SK-N-SH (cell line): ENCODE measurements around the gene NT5DC3. TPM values are rescaled to one million over a fixed set of nuclear protein-coding genes. Genes with fewer than 3 reads are reported as not detected.

Experiments
- CTCF ChIA-PET: fragments of 300-600, 350-600 bp; formaldehyde crosslinking; extraction: SDS; loops from one replicate; lab custom pipeline; 2021; lab: Yijun Ruan, JAX
- POLR2A ChIA-PET: fragments of 350-600 bp; sonication (Branson Sonifier 250); formaldehyde crosslinking; extraction: SDS; loops from one replicate; lab custom pipeline; 2020; ENCODE audit warnings: antibody characterized with exemption, inconsistent platforms; lab: Yijun Ruan, JAX
- DNase-seq: peaks from one replicate; pipeline ENCODE4 v3.0.0; 2012
- H2AFZ ChIP-seq: fragments of 200-600 bp; sonication (generic); 2 replicates; pipeline ENCODE4 v1.8.1; 2016; ENCODE audit warnings: antibody characterized with exemption, mild to moderate bottlenecking, low read depth
- H3F3A ChIP-seq: fragments of 200-600 bp; sonication (generic); replicated peaks from 2 replicates; pipeline ENCODE3; 2016; ENCODE audit warnings: antibody characterized with exemption, mild to moderate bottlenecking; ENCODE audit not compliant: insufficient read depth
- H3K27ac ChIP-seq, 2 experiments: fragments of 200-500 bp in 1 of 2; fragments of 200-600 bp in 1 of 2; sonication (Bioruptor generic) in 1 of 2; sonication (generic), shearing (Covaris generic) in 1 of 2; 2 replicates each; pipeline versions ENCODE4 v1.5.1 to v1.6.1; 2014 to 2016; ENCODE audit warnings: low read depth in 2 of 2, inconsistent platforms in 1 of 2, low read length in 1 of 2, mild to moderate bottlenecking in 1 of 2, mixed read lengths in 1 of 2
- H3K27me3 ChIP-seq: fragments of 200-600 bp; sonication (generic), shearing (Covaris generic); 2 replicates; pipeline ENCODE4 v1.6.1; 2016; ENCODE audit warnings: mixed run types; ENCODE audit not compliant: insufficient read depth
- H3K36me3 ChIP-seq, 2 experiments: fragments of 200-500 bp in 1 of 2; fragments of 200-600 bp in 1 of 2; sonication (Bioruptor generic) in 1 of 2; sonication (generic) in 1 of 2; replicated peaks in 1 of 2; 2 replicates each; pipeline versions ENCODE3 to v1.5.1; 2014 to 2016; ENCODE audit warnings: low read length in 1 of 2, mild to moderate bottlenecking in 1 of 2; ENCODE audit not compliant: insufficient read depth in 2 of 2, control insufficient read depth in 1 of 2
- H3K4me1 ChIP-seq, 2 experiments: fragments of 200-500 bp in 1 of 2; fragments of 200-600 bp in 1 of 2; sonication (Bioruptor generic) in 1 of 2; sonication (generic), shearing (Covaris generic) in 1 of 2; 2 replicates each; pipeline versions ENCODE4 v1.5.1 to v1.6.1; 2014 to 2016; ENCODE audit warnings: low read depth in 1 of 2, low read length in 1 of 2, mixed run types in 1 of 2; ENCODE audit not compliant: insufficient read depth in 2 of 2, control insufficient read depth in 1 of 2
- H3K4me2 ChIP-seq: fragments of 200-600 bp; sonication (generic), shearing (Covaris generic); 2 replicates; pipeline ENCODE4 v1.6.1; 2017; ENCODE audit warnings: mixed run types
- H3K4me3 ChIP-seq, 2 experiments: fragments of 200-500 bp in 1 of 2; fragments of 200-600 bp in 1 of 2; sonication (Bioruptor generic) in 1 of 2; sonication (generic), shearing (Covaris generic) in 1 of 2; 2 replicates each; pipeline versions ENCODE4 v1.5.1 to v1.8.1; 2014 to 2016; ENCODE audit warnings: low read depth in 2 of 2, inconsistent platforms in 1 of 2, low read length in 1 of 2, mild to moderate bottlenecking in 1 of 2, mixed read lengths in 1 of 2, moderate library complexity in 1 of 2
- H3K79me2 ChIP-seq: fragments of 200-600 bp; sonication (generic); 2 replicates; pipeline ENCODE4 v1.8.1; 2017; ENCODE audit warnings: mild to moderate bottlenecking; ENCODE audit not compliant: insufficient read depth
- H3K9ac ChIP-seq: fragments of 200-600 bp; sonication (generic); 2 replicates; pipeline ENCODE4 v1.6.1; 2017; ENCODE audit warnings: mixed run types
- H3K9me2 ChIP-seq: fragments of 200-600 bp; sonication (generic); 2 replicates; pipeline ENCODE4 v1.6.1; 2017; ENCODE audit warnings: mixed run types
- H3K9me3 ChIP-seq: fragments of 200-600 bp; sonication (generic); 2 replicates; pipeline ENCODE4 v1.6.1; 2017; ENCODE audit warnings: mixed run types, mild to moderate bottlenecking, moderate library complexity
- H4K20me1 ChIP-seq: fragments of 200-600 bp; sonication (generic); 2 replicates; pipeline ENCODE4 v1.6.1; 2017; ENCODE audit warnings: mild to moderate bottlenecking, mixed run types; ENCODE audit not compliant: insufficient read depth
- CTCF ChIP-seq: fragments of 200-600 bp; sonication (generic); IDR thresholded peaks from 2 replicates; pipeline ENCODE4 v1.6.1; 2017; ENCODE audit warnings: antibody characterized with exemption, mild to moderate bottlenecking, moderate library complexity
- FOSL2 ChIP-seq: IDR thresholded peaks from 2 replicates; pipeline ENCODE4 v1.4.0; 2012; ENCODE audit warnings: low read depth, mild to moderate bottlenecking, moderate library complexity, borderline replicate concordance
- FOXJ3 ChIP-seq: sonication (generic); formaldehyde crosslinking; IDR thresholded peaks from 2 replicates; pipeline ENCODE4 v1.5.1; 2020; ENCODE audit warnings: mild to moderate bottlenecking, missing genetic modification reagents
- GABPA ChIP-seq: IDR thresholded peaks from 2 replicates; pipeline ENCODE4 v1.4.0; 2012; ENCODE audit warnings: low read depth, mild to moderate bottlenecking
- IRF3 ChIP-seq: fragments of 150-350 bp; IDR thresholded peaks from 2 replicates; pipeline ENCODE4 v1.6.1; 2016; ENCODE audit warnings: mild to moderate bottlenecking, low read depth, low read length
- JUND ChIP-seq: IDR thresholded peaks from 2 replicates; pipeline ENCODE4 v1.4.0; 2012
- NRF1 ChIP-seq: IDR thresholded peaks from 2 replicates; pipeline ENCODE4 v1.6.1; 2012; ENCODE audit warnings: low read depth, mild to moderate bottlenecking, low read length
- REST ChIP-seq: IDR thresholded peaks from 2 replicates; pipeline ENCODE4 v1.6.1; 2012; ENCODE audit warnings: mild to moderate bottlenecking, low read depth, low read length, moderate library complexity
- SMC3 ChIP-seq: IDR thresholded peaks from 2 replicates; pipeline ENCODE4 v1.6.1; 2012; ENCODE audit warnings: low read depth, low read length, improper control_type of control experiment
- TEAD4 ChIP-seq: IDR thresholded peaks from 2 replicates; pipeline ENCODE4 v1.4.0; 2012; ENCODE audit warnings: mild to moderate bottlenecking, borderline replicate concordance; ENCODE audit not compliant: insufficient read depth
- USF1 ChIP-seq: IDR thresholded peaks from 2 replicates; pipeline ENCODE4 v1.4.0; 2012; ENCODE audit warnings: low read depth, borderline replicate concordance
- YY1 ChIP-seq: IDR thresholded peaks from 2 replicates; pipeline ENCODE4 v1.4.0; 2012; ENCODE audit warnings: low read depth, mild to moderate bottlenecking
- WGBS: methylation state at CpG from one replicate; pipeline ENCODE4 v1.1.6; 2017; ENCODE audit warnings: low lambda C conversion rate; 5-methylcytosine and 5-hydroxymethylcytosine counted together
- polyA plus RNA-seq, 3 experiments: library from polyadenylated mRNA; depleted of rRNA; stranded (reverse); fragments of >200 nt; gene quantifications; 2 replicates each; pipeline ENCODE4 v1.2.3, GENCODE V29; 2012
- TF ChIP-seq, protein P1 (sequence below): IDR thresholded peaks from 2 replicates; pipeline ENCODE4; 2012

Gene NT5DC3
- polyA plus RNA-seq, 1 of the 3 experiments (the other 2 are of a cell fraction) = 11.0 TPM

DNA sequence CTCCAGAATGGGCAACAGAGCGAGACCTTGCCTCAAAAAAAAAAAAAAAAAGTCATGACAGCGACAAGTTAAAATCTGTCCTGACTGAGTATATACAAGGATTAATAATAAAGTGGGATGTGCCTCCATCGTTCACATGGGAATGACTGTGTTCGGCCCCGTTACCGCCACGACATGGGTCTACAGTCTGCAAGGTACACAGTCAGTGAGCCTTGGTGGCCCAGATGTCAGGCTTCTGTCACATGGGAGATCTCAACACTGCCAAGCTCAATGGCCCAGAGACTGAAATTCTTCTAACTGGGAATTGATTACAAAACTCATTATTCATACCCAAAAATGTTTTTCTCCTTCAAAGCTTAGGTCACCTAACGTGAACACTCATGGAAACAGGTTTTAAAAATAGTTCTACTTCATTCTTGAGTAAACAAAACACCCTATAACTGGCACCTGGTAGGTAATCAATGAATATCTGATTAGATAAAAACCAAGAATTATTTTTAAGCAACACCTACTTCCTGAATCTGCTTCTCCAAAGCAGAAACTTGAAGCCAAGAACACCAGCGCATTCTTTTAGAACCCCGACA is 66.0 kb downstream of the NT5DC3 start:
- no peak overlapping the region for H2AFZ ChIP-seq
- no peaks in the 10 kb centered on the region for H4K20me1 ChIP-seq
- no peaks in the 10 kb centered on the region for H3K4me1 ChIP-seq
- no peaks in the 10 kb centered on the region for H3K9me3 ChIP-seq
- no peak for DNase-seq
- H3K27me3 ChIP-seq = no peaks in the 10 kb centered on the region
- 91% methylated on average over 10 of the region's 10 CpGs for WGBS
- CTCF ChIA-PET = no interaction called here
- TF ChIP-seq TEAD4 (no peak), REST (no peak)
- TF ChIP-seq, protein P1, sequence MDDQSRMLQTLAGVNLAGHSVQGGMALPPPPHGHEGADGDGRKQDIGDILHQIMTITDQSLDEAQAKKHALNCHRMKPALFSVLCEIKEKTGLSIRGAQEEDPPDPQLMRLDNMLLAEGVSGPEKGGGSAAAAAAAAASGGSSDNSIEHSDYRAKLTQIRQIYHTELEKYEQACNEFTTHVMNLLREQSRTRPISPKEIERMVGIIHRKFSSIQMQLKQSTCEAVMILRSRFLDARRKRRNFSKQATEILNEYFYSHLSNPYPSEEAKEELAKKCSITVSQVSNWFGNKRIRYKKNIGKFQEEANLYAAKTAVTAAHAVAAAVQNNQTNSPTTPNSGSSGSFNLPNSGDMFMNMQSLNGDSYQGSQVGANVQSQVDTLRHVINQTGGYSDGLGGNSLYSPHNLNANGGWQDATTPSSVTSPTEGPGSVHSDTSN = no peak
- H3K27ac ChIP-seq = no peak overlapping the region
- H3K4me3 ChIP-seq = no peak overlapping the region
- H3K9ac ChIP-seq = no peak overlapping the region
- H3K4me2 ChIP-seq = no peak overlapping the region
- POLR2A ChIA-PET = no interaction called here
- peaks cover 15 to 48% of the 10 kb centered on the region in 2 experiments for H3K36me3 ChIP-seq
- H3F3A ChIP-seq = peaks cover 6% of the 10 kb centered on the region
- H3K9me2 ChIP-seq = no peaks in the 10 kb centered on the region
- no peaks in the 10 kb centered on the region for H3K79me2 ChIP-seq

GRCh38 chr12:103773109-103773910 is 67.7 kb downstream of the NT5DC3 start:
- no peaks in the 10 kb centered on the region for H3K27me3 ChIP-seq
- no peak overlapping the region for H3K4me2 ChIP-seq
- no peaks in the 10 kb centered on the region for H4K20me1 ChIP-seq
- no peak overlapping the region for H3K27ac ChIP-seq
- H3K4me3 ChIP-seq = no peak overlapping the region
- no peak overlapping the region for H2AFZ ChIP-seq
- H3F3A ChIP-seq = peaks cover 6% of the 10 kb centered on the region
- no peaks in the 10 kb centered on the region for H3K79me2 ChIP-seq
- ChIA-PET CTCF (interaction anchor here (0.6 to 2.2 kb wide), 2 partner anchors 19 to 60 kb away, joined by 3 to 6 read pairs; no protein-coding TSS in a partner anchor), POLR2A (no interaction called here)
- peaks cover 16 to 38% of the 10 kb centered on the region in 2 experiments for H3K36me3 ChIP-seq
- TF ChIP-seq IRF3 (no peak), FOXJ3 (CRISPR knock-in tag) (no peak), CTCF (no peak), JUND (no peak), YY1 (no peak), USF1 (no peak), GABPA (no peak), SMC3 (no peak), NRF1 (no peak), FOSL2 (no peak)
- TF ChIP-seq, protein P1 = no peak
- no peak overlapping the region for H3K9ac ChIP-seq
- H3K4me1 ChIP-seq = no peaks in the 10 kb centered on the region
- H3K9me3 ChIP-seq = no peaks in the 10 kb centered on the region
- DNase-seq = no peak
- WGBS = 74% methylated on average over 4 of the region's 4 CpGs
- H3K9me2 ChIP-seq = no peaks in the 10 kb centered on the region
